A172 (cell line): Measurements from ENCODE around the gene DPYSL3. TPM values are rescaled to one million over a fixed set of nuclear protein-coding genes. Genes with fewer than 3 reads are reported as not detected.

Source experiments
- DNase-seq: peaks from one replicate; pipeline ENCODE4 v3.0.0-alpha.2; 2015; ENCODE audit warnings: low spot score
- total RNA-seq: library from RNA; depleted of rRNA; stranded (reverse); fragments of >200 nt; shearing (Covaris generic); gene quantifications from 2 replicates; pipeline ENCODE4 v1.2.3, GENCODE V29; 2014

The DPYSL3 gene
- total RNA-seq, 1 experiment from 2014 or later = 308 TPM

- no peak for DNase-seq
These were observed 3.0 kb upstream of the DPYSL3 start for GRCh38 chr5:147512659-147513379.

DNA sequence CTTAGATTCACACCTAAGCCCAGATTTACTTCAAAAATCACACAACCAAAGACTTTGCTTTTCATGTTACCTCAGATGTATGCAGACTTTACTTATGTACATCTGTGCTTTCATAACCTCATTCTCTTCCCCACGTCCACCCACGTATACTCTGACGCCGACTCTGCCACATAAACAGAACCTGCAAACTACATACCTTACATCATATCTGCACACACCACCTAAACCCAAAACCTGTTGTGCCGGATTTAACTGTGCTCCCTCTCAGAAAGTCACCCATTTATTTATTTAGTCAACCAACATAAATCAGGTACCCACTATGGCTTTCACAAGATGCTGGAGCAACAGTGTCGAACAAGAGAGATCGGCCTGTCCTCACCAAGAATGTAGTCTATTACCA is 1.0 kb upstream of the DPYSL3 start:
- DNase-seq = no peak

DNA sequence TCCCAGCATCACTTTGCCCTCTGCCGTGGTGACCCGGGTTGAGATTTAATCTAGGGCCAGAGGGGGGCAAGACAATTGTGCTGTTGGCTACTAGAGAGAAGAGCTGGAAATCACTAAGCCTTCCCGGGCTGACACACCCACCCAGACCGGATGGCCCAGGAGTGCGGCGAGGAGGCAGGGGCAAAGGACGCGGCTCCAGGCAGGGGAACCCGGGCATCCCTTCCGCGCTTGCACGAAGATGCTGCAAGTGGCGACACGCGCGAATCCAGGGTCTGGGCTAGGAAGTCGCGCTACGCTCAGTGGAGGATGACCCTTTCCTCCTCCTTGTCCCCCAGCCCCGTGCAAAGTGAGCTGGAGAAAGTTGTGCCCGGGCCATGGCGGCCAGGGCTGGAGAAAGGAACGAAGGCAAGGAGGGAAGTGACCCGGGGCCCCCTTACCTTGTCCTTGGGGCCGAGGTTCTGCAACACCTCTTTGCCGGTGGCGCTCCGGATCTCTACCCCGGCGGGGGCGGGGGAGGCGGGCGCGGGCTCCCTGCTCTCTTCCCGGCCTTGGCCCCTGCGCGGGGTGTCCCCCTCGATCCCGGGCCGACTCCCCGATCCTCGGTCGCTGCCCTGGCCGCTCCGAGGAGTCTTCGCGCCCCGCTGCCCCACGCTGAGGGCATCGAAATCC is 693 bp downstream of the DPYSL3 start:
- DNase-seq = no peak

DNA sequence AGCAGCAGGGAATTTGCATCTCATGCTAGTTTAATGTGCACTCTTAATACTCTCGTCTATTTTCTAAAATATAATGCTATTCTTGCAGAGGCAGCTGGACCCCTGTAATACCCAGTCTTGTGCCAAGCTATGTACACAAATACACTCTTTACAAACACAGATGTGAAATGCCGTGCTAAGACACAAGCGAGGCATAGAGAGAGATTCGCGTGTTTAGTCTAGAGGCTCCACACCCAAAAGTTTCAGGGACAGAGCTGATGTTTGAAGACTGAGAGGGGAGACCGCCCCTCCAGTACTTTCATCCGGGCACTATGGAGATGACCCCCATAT is 1.2 kb downstream of the DPYSL3 start:
- DNase-seq = no peak

DNA sequence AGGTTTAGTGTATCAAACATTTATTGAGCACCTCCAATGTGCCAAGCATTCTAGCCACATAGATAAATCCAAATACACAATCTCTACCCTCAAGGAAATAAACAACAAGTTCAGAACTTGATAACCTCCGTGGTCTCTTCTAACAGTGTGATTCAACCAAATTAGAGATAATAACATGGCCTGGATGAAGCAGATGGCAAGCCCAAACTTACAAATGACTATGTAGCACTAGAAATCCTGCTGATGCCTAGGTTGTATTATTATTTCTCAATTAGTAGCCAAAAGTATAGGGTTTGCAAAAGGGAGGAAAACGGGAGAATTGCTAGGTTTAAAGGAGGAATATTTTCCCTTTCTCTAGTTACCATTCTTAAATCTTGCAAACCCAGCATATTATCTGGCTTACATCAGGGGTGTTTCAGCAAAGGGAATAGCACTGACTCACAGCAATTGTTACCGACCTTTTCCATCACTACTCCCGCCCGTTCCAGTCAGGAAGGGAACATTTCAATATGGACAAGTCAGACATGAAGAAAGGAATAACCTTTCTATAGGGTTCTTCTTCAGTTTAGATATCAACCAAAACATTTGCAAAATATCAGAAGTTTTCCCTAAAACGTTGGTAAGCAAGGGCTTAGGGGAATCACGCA is 2.3 kb downstream of the DPYSL3 start:
- DNase-seq = peak; percentile 66

GRCh38 chr5:147504535-147504934 is 5.3 kb downstream of the DPYSL3 start:
- no peak for DNase-seq

GRCh38 chr5:147504011-147504410 is 5.9 kb downstream of the DPYSL3 start:
- peak; percentile 76 for DNase-seq

- DNase-seq = no peak
These were observed 18.9 kb downstream of the DPYSL3 start for GRCh38 chr5:147490989-147491388.

- DNase-seq = no peak
These were observed 22.7 kb downstream of the DPYSL3 start for GRCh38 chr5:147487031-147487750.

DNA sequence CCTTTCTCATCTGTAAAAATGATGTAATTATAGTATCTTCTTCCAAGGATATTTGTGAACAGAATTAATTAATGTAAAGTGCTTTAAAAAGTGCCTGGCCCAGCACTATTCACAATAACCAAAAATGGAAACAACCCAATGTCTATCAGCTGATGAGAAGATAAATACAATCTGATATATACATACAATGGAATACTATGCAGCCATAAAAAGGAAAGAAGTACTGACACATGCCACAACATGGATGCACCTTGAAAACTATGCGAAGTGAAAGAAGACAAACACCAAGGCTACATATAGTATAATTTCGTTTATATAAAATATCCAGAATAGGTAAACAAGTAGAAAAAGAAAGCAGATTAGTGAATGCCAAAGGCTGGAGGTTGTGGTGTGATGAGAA is 24.1 kb downstream of the DPYSL3 start:
- no peak for DNase-seq

DNA sequence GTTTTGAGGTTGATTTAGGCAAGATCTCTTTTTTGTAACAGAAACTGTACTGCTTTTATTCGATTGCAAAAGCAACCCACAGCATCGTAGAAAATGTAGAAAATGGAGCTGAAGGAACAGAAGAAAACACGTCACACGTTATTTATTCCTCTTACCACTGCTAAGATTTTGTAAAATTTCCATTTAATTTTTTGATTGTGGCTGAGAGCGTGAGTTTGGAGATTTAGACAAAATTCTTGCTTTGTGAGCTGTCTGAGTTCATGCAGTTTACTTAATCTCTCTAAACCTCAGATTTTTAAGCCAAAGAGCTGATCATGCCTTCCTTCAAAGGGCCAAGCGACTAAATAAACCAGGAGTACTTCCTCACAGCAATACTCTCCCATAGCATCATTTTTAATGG is 24.8 kb downstream of the DPYSL3 start:
- no peak for DNase-seq

- DNase-seq = no peak
These were observed 25.2 kb downstream of the DPYSL3 start for GRCh38 chr5:147484708-147485020.

DNA sequence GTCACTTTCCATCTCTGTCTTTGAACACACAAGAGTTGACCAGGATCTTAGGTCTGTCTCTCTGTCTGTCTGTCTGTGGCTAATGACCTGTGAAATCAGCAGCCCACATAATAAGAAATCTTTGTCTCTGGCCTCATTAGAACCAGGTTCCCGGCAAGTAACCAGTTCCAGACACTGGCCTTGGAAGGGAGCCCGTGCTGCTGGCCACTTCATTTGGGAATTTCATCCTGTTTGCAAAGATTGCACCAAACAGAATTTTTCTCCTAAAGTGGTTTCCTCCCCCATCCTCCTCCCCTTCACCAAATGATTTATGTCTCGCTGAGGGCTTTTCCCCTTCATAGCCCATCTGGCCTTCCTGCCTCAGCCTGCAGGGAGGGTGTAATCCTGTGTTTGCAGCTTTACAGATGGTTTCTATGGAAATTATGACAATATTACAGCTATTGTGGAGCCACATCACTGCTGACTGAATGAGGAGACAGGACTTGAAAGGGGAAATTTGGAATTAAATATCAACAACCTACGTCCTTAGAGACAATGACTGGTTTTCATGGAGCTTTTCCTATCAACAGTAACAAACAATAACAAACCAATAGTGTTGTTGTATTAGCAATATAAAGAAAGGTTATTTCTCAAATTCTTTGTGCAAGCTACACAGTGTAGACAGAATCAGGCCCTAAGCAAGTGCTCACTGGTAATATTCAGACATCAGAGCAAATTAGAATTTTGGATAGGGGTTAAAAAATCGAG is 25.7 kb downstream of the DPYSL3 start:
- DNase-seq = peak; percentile 88

GRCh38 chr5:147483188-147483790 is 26.6 kb downstream of the DPYSL3 start:
- DNase-seq = no peak

GRCh38 chr5:147482706-147483180 is 27.1 kb downstream of the DPYSL3 start:
- DNase-seq = no peak

- DNase-seq = peak; percentile 47
These were observed 27.8 kb downstream of the DPYSL3 start for GRCh38 chr5:147481874-147482705.

DNA sequence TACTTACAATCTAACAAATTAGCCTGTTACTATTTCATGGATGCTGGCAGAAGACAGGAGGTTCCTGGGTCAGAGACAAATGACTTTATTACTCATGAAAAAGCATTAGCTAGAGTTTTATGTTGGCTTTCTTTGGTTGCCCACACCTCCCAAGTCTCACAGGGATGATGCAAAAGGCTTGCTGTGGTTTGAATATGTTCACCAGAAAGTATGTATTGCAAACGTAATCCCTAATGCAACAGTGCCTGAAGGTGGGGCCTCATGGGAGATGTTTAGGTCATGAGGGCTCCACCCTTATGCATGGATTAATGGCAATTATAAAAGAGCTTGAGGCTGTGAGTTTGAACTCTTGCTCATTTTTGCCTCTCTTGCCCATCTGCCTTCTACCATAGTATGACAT is 28.5 kb downstream of the DPYSL3 start:
- DNase-seq = no peak

GRCh38 chr5:147479949-147480348 is 29.9 kb downstream of the DPYSL3 start:
- peak; percentile 48 for DNase-seq

DNA sequence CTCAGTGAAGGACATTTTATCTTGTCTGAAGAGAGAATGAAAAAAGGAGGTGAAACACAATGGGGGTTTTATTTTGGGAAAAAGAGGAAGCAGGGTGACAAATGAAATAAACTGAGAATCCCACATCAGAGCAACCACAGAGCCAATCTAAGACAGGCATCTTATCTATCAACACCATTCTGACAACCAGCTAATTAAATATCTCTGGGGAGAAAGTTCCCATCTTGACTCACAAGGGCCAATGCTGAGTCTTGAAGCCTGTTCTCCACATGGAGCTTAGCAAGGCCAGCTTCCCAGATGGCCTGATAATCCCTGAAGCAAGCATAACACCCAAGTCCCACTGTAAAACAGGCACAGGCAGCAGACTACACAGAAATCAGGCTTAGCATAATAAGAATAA is 30.4 kb downstream of the DPYSL3 start:
- DNase-seq = no peak

DNA sequence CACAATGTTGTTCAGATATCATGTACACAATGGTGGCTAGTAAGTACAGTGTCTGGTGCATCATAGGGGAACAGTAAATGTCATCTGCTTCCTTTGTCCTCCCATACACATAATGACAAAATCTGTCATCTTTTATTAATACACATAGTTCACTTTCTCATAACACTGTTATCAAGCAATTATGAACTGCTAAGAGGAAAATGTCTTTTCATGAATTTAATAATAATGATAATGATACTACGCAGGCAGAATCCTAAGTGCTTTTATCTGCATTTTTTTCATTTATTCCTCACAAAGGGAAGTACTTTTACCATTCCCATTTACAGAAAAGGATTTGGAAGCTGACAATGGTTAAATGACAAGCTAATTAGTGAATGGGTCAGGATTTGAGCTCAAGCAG is 35.7 kb downstream of the DPYSL3 start:
- DNase-seq = no peak
